ENCODE measurements around the gene SCLY. TPM values are rescaled to one million over a fixed set of nuclear protein-coding genes. Genes with fewer than 3 reads are reported as not detected.
"Not testable (repeated sequence)": the region's sequence is repeated elsewhere in the genome, so short reads cannot be mapped to it uniquely, and the experiment has no call there.

The SCLY gene
- polyA plus RNA-seq, 1 experiment, result 11.2 TPM

DNA sequence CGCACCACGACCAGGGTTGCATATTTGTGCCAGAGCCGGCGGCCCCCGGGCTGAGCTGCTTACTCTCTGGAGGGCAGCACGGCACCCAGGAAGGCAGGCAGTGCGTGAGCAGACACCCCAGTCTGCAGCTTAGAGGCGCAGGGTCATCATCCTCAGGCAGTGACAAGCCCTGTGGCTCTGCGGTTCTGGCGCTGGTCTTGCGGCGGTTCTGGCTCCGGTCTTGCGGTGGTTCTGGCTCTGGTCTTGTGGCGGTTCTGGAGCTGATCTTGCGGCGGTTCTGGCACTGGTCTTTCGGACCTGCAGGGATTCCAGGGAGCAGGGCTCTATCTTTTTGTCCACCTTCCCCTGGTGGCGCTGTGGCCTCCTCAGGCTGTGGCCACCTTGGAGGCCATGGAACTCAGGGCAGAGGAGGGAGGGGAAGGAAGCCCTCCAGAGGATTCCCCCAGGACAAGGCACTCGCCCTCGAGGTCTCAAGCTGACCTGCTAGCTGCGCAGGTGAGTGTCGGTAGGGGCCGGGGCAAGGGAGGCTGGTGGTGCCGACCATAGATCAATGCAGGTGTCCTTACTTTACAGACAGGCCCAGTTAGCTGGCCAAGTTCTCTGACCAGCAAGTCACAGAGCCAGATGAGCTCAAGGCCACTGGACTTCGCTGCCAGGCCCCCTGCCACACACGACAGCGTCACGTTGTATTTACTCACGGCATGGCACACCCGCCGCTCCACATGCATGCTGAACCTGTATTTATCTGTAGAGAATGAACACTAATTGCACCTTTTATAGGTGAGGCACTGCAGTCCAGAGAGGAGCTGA is 54.3 kb downstream of the SCLY start:
- ChIA-PET POLR2A (no interaction called here), CTCF (no interaction called here)
- TF ChIP-seq, protein P1, sequence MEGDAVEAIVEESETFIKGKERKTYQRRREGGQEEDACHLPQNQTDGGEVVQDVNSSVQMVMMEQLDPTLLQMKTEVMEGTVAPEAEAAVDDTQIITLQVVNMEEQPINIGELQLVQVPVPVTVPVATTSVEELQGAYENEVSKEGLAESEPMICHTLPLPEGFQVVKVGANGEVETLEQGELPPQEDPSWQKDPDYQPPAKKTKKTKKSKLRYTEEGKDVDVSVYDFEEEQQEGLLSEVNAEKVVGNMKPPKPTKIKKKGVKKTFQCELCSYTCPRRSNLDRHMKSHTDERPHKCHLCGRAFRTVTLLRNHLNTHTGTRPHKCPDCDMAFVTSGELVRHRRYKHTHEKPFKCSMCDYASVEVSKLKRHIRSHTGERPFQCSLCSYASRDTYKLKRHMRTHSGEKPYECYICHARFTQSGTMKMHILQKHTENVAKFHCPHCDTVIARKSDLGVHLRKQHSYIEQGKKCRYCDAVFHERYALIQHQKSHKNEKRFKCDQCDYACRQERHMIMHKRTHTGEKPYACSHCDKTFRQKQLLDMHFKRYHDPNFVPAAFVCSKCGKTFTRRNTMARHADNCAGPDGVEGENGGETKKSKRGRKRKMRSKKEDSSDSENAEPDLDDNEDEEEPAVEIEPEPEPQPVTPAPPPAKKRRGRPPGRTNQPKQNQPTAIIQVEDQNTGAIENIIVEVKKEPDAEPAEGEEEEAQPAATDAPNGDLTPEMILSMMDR (IDR thresholded peaks at IDR 0.05; ENCODE audit: low read depth, low read length), result no peak
- Histone ChIP-seq H3K27ac (ENCODE audit: low read depth, low read length) (no peak overlapping the region), H3K27me3 (ENCODE audit: control insufficient read depth, insufficient read depth, low read length) (peaks cover 8% of the 10 kb centered on the region), H3K4me3 (ENCODE audit: low read depth, low read length) (no peak overlapping the region), H3K9me3 (ENCODE audit: control insufficient read depth, insufficient read depth, low read length) (peaks cover 16% of the 10 kb centered on the region; the same call in 1 of the 2 replicates)
- no peak for DNase-seq (ENCODE audit: low read depth, low spot score)

DNA sequence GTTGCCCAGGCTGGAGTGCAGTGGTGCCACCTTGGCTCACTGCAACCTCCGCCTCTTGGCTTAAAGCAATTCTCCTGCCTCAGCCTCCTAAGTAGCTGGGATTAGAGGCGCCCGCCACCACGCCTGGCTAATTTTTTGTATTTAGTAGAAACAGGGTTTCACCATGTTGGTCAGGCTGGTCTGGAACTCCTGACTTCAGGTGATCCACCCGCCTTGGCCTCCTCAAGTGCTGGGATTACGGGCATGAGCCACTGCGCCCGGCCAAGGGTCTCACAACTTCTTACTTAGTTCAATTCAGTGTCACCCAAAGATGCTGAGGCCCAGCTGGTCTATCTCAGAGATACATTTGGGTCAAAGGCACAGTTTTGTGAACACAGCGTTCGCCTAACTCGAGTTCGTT is 54.9 kb downstream of the SCLY start:
- Histone ChIP-seq H3K27me3 (ENCODE audit: control insufficient read depth, insufficient read depth, low read length) (peaks cover 15% of the 10 kb centered on the region), H3K9me3 (ENCODE audit: control insufficient read depth, insufficient read depth, low read length) (peaks cover 16% of the 10 kb centered on the region; the same call in 1 of the 2 replicates)
- H3K4me3 ChIP-seq (ENCODE audit: low read depth, low read length); POLR2A ChIA-PET; CTCF ChIA-PET; H3K27ac ChIP-seq (ENCODE audit: low read depth, low read length); DNase-seq (ENCODE audit: low read depth, low spot score): not testable (repeated sequence)

DNA sequence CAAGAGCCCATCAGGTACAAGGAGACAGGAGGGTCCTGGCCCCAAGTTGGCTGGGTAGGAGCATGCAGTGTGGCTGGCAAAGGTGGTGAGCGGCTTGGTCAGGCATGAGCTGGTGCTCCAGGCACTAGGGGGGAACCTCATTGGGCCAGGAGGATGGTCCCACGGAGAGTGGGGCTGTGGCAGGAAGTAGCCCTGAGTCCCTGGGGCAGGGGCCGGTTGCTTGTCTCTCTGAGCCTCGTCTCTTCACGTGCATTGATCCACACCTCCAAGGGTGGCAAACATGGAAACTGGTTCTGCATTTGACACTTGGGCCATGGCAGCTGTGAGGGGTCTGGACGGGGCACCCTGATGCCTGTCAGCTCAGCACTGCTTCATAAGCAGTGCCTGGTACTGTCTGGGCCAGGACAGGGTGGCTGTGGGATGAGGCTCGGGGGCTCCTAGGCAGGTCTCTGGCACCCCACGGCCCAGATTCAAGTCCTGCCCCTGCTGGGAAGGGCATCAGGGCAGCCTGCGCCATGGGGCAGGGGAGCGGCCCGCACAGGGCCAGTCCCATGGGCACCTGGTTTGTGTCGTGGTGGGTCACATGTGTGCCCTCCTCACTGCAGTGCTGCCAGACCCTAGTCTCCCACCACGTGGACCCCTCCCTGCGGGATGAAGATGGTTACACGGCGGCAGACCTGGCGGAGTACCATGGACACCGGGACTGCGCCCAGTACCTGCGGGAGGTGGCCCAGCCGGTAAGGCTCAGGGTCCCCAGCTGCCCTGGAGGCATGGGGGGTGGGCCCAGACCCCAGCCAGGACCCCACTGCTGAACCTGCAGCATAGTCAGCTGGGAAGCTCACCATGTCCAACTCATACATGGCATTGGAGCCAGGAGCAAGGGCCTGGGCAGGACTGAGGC is 55.7 kb downstream of the SCLY start:
- TF ChIP-seq, protein P1 (IDR thresholded peaks at IDR 0.05; ENCODE audit: low read depth, low read length), result no peak
- Histone ChIP-seq H3K27me3 (ENCODE audit: control insufficient read depth, insufficient read depth, low read length) (peaks cover 21% of the 10 kb centered on the region), H3K27ac (ENCODE audit: low read depth, low read length) (no peak overlapping the region), H3K4me3 (ENCODE audit: low read depth, low read length) (no peak overlapping the region), H3K9me3 (ENCODE audit: control insufficient read depth, insufficient read depth, low read length) (peaks cover 16% of the 10 kb centered on the region; the same call in 1 of the 2 replicates)
- ChIA-PET CTCF (no interaction called here), POLR2A (no interaction called here)
- DNase-seq (ENCODE audit: low read depth, low spot score), result no peak

DNA sequence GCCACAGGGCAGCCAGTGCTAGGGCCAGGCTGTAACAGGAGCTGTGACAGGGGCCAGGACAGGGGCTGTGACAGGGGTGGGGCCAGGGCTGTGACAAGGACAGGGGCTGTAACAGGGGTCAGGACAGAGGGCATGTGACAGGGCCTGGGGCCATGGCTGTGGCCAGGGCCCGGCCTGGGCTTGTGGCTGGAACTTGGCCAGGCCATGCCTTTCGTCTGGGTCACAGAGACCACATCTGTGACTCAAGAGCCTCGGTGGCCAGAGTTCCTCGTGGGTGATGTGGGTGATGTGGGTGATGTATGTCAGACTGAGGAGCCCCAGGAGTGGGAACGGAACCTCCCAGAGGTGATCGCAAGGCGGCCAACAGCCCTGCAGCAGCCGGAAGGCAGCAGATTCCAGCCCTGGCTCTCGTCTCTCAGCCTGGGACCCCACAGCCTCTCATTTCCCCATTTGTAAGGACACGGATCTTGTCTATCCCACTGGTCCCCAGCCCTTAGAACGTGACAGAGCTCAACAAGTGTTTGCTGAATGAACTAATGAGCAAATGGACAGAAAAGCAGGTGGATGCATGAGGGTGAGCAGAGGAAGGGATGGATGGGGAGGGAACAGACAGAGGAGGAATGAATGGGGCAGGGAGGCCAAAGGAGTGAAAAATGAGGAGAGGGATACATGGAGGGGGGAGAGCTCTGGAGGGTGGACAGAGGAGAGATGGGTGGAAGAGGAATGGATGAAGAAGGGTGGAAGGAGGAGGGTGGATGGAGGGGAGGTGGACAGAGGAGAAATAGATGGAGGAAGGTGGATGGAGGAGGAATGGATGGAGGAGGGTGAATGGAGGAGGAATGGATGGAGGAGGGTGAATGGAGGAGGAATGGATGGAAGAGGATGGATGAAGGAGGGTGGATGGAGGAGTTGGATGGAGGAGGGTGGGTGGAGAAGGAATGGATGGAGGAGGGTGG is 56.7 kb downstream of the SCLY start:
- no peak for DNase-seq (ENCODE audit: low read depth, low spot score)
- Histone ChIP-seq H3K9me3 (ENCODE audit: control insufficient read depth, insufficient read depth, low read length) (peaks cover 16% of the 10 kb centered on the region; the same call in 1 of the 2 replicates), H3K4me3 (ENCODE audit: low read depth, low read length) (no peak overlapping the region), H3K27me3 (ENCODE audit: control insufficient read depth, insufficient read depth, low read length) (peaks cover 21% of the 10 kb centered on the region), H3K27ac (ENCODE audit: low read depth, low read length) (no peak overlapping the region)
- TF ChIP-seq, protein P1 (IDR thresholded peaks at IDR 0.05; ENCODE audit: low read depth, low read length), result no peak
- CTCF ChIA-PET, result no interaction called here
- POLR2A ChIA-PET, result no interaction called here
